ENCODE results near the gene HEATR9. TPM values are rescaled to one million over a fixed set of nuclear protein-coding genes. Genes with fewer than 3 reads are reported as not detected.

Gene HEATR9
- total and polyA plus RNA-seq, 2 of the 13 experiments (the other 11 are each of a cell fraction or from before 2014, with no cell fraction given) = not detected

DNA sequence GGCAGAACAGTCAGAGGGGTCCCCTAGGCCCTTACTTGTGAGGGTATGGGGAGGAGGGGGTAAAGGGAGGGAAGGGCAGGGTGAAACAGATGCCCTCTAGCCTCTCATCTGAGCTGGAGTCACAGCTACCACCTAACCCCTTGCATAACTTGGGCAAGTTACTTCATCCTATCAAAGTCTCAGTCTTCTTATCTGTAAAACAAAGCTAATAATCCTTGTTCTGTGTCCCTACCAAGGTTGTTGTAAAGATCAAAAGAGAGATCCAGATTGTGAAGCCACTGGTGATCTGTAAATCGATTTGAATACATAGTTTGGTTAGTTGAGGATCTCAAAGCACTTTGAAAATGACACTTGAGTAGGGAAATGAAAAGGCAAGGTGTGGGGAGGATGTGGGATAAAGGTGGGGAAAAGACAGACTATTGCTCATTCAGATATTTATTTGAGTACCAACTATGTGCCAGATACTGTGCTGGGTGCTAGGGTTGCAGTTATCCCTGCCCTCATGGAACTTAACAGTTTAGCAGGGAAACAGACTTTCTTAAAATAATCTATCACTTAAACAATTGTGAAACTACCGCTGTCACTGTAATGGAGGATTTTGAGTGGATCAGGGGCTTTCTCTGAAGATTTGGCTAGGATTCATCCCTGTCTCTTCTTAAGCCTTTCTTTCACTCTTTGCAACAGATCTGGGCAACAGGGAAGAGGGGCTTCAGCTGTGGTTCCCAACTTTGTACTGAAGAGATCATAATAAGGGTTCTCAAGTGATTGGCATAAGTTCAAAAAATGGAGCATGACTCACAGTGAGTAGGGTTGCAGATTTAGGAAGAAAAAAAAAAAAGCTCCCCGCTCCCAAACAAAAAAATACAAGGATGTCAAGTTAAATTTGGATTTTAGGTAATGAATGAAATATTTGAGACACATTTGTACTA lies 3.0 kb downstream of the HEATR9 start (continued):
- TF ChIP-seq SOX6 (IDR thresholded peaks at IDR 0.05) = no peak
- peak; percentile 72 for TF ChIP-seq SOX6 (CRISPR knock-in tag; IDR thresholded peaks at IDR 0.05)
- TF ChIP-seq MTA1 (CRISPR knock-in tag; IDR thresholded peaks at IDR 0.05; ENCODE audit: borderline replicate concordance) = no peak
- TF ChIP-seq RARA (CRISPR knock-in tag; IDR thresholded peaks at IDR 0.05) = peak; percentile 34
- TF ChIP-seq CEBPB (IDR thresholded peaks at IDR 0.05; ENCODE audit: borderline replicate concordance, low read depth, low read length) = peak; percentile 64; the same call in 1 of the 2 replicates
- TF ChIP-seq ZNF891 (CRISPR knock-in tag; IDR thresholded peaks at IDR 0.05) = no peak
- TF ChIP-seq GATAD2A (CRISPR knock-in tag; IDR thresholded peaks at IDR 0.05) = peak; percentile 54; the same call in 1 of the 2 replicates
- TF ChIP-seq, protein P1, sequence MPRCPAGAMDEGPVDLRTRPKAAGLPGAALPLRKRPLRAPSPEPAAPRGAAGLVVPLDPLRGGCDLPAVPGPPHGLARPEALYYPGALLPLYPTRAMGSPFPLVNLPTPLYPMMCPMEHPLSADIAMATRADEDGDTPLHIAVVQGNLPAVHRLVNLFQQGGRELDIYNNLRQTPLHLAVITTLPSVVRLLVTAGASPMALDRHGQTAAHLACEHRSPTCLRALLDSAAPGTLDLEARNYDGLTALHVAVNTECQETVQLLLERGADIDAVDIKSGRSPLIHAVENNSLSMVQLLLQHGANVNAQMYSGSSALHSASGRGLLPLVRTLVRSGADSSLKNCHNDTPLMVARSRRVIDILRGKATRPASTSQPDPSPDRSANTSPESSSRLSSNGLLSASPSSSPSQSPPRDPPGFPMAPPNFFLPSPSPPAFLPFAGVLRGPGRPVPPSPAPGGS (CRISPR knock-in tag; IDR thresholded peaks at IDR 0.05) = no peak

GRCh38 chr17:35864853-35865252 lies 3.8 kb downstream of the HEATR9 start:
- BruUV-seq (replicated peaks) = no TSS peak
- Histone ChIP-seq H3K9ac (ENCODE audit: insufficient read depth, low read depth, low read length) (no peak overlapping the region), H2AFZ (ENCODE audit: low read length) (no peak overlapping the region), H3K36me3 (replicated peaks in 1 of 2; ENCODE audit: control insufficient read depth in 1 of 2, insufficient read depth in 2 of 2, low read length in 2 of 2) (no peaks in the 10 kb centered on the region), H3K27me3 (ENCODE audit: control insufficient read depth in 1 of 2, insufficient read depth in 2 of 2, low read length in 2 of 2) (no peaks in the 10 kb centered on the region), H3K4me1 (ENCODE audit: insufficient read depth, low read length) (peaks cover 21% of the 10 kb centered on the region), H3K9me3 (ENCODE audit: low read length) (no peaks in the 10 kb centered on the region), H3K79me2 (ENCODE audit: insufficient read depth, low read length) (no peaks in the 10 kb centered on the region), H4K20me1 (ENCODE audit: insufficient read depth, low read length) (no peaks in the 10 kb centered on the region), H3K27ac (ENCODE audit: extremely low read length, insufficient read depth, low read length) (no peak overlapping the region), H3K4me2 (ENCODE audit: low read depth, low read length) (no peak overlapping the region; the same call in 1 of the 2 replicates), H3K4me3 (replicated peaks in 1 of 3; ENCODE audit: insufficient read depth in 1 of 3, low read depth in 2 of 3, low read length in 3 of 3) (no peak overlapping the region)
- in situ Hi-C loops (cut with HindIII; ENCODE audit: extremely low pct_ligation_motif_present, low pct_unique_long_range_greater_than_20kb) (no loop called here), intact Hi-C loops (cut with micrococcal nuclease; ENCODE audit: unreplicated experiment) (no loop called here)
- 39% methylated on average over 7 of the region's 7 CpGs for WGBS (ENCODE audit: low lambda C conversion rate)
- TF ChIP-seq KDM5B (CRISPR knock-in tag; IDR thresholded peaks at IDR 0.05; ENCODE audit: borderline replicate concordance) (no peak), NFYB (CRISPR knock-in tag; IDR thresholded peaks at IDR 0.05) (no peak)
- TF ChIP-seq, protein P2, sequence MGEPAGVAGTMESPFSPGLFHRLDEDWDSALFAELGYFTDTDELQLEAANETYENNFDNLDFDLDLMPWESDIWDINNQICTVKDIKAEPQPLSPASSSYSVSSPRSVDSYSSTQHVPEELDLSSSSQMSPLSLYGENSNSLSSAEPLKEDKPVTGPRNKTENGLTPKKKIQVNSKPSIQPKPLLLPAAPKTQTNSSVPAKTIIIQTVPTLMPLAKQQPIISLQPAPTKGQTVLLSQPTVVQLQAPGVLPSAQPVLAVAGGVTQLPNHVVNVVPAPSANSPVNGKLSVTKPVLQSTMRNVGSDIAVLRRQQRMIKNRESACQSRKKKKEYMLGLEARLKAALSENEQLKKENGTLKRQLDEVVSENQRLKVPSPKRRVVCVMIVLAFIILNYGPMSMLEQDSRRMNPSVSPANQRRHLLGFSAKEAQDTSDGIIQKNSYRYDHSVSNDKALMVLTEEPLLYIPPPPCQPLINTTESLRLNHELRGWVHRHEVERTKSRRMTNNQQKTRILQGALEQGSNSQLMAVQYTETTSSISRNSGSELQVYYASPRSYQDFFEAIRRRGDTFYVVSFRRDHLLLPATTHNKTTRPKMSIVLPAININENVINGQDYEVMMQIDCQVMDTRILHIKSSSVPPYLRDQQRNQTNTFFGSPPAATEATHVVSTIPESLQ (CRISPR knock-in tag; conservative IDR thresholded peaks at IDR 0.05) = no peak
- ChIA-PET CTCF (ENCODE audit: low intra/inter-chr PET ratio, low total read pairs) (no interaction called here), POLR2A (no interaction called here)
- ATAC-seq (peak; percentile 42), FAIRE-seq (no peak), DNase-seq (ENCODE audit: low spot score) (no peak)

All from HepG2 (cell line).